BJ (cell line): ENCODE data around the gene CLEC14A. TPM values are rescaled to one million over a fixed set of nuclear protein-coding genes. Genes with fewer than 3 reads are reported as not detected.
A peak's percentile ranks its signal among the peaks of the same experiment; 100 is the strongest.

Experiments
- CTCF ChIA-PET: fragments of 350-600 bp; formaldehyde crosslinking; extraction: SDS; loops from one replicate; lab custom pipeline; 2021; ENCODE audit warnings: antibody characterized with exemption, inconsistent platforms; lab: Yijun Ruan, JAX
- POLR2A ChIA-PET: fragments of 300-600 bp; sonication (Branson Sonifier 250); formaldehyde crosslinking; extraction: SDS; loops from one replicate; lab custom pipeline; 2021; ENCODE audit warnings: antibody characterized with exemption; lab: Charles Lee
- DNase-seq: peaks from one replicate; pipeline ENCODE4 v3.0.0-alpha.2; 2011; ENCODE audit warnings: low read depth
- H3K27me3 ChIP-seq: 2 replicates; pipeline ENCODE4 v1.6.0; 2011; ENCODE audit warnings: low read length; ENCODE audit not compliant: control insufficient read depth, insufficient read depth
- H3K36me3 ChIP-seq: 2 replicates; pipeline ENCODE4 v1.5.1; 2011; ENCODE audit warnings: low read length; ENCODE audit not compliant: control insufficient read depth, insufficient read depth
- H3K4me3 ChIP-seq: 2 replicates; pipeline ENCODE4 v1.5.1; 2011; ENCODE audit warnings: low read depth, mild to moderate bottlenecking, control low read depth, low read length
- polyA plus RNA-seq: library from polyadenylated mRNA; depleted of rRNA; stranded (reverse); fragments of >200 nt; gene quantifications from 2 replicates; pipeline ENCODE4 v1.2.3, GENCODE V29; 2011
- TF ChIP-seq, protein P1 (sequence below): IDR thresholded peaks from 2 replicates; pipeline ENCODE4 v1.5.1; 2011; ENCODE audit warnings: low read depth, mild to moderate bottlenecking, control low read depth, inconsistent platforms, low read length, moderate library complexity; ENCODE audit not compliant: insufficient read depth

CLEC14A gene
- polyA plus RNA-seq, 1 experiment = 0.23 TPM

DNA sequence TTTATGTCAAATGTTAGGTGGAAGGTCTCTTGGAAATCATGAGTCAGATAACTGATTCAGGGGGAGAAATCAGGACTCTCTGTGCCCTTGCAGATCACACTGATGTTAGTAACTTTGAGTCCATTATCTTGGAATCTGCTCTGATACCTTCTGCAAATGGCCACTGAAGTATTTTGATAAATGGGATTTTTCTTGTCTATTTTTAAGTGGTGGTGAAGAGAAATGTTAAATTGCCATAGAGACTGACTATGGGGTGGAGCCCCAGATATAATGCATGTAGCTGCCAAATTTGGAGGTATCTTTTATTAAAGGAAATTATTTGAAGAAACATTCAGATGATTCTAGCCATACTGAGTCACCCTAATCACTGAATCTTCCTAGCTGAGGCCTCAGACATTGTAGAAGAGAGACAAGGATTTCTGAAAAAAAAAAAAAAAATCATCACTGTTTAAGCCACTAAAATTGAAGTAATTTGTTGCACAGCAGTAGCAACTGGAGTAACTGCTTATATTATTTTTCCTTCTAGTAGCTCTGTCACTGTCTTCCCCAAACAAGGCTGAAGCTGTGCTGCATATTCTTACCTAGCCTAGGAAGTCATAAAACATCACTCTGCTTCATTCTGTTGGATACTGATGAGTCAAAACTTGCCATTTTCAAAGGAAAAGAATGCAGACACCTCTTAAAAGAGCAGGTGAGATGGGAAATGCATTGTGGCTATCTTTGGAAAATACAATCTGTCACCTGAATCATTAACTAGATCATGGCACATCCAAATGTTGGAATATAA, 36.0 kb upstream of the CLEC14A start:
- H3K36me3 ChIP-seq = no peaks in the 10 kb centered on the region
- no peak for DNase-seq
- no peaks in the 10 kb centered on the region for H3K27me3 ChIP-seq
- POLR2A ChIA-PET = no interaction called here
- CTCF ChIA-PET = interaction anchor here (1.0 to 1.4 kb wide), 2 partner anchors 11 to 81 kb away, joined by 3 to 4 read pairs; no protein-coding TSS in a partner anchor
- TF ChIP-seq, protein P1, sequence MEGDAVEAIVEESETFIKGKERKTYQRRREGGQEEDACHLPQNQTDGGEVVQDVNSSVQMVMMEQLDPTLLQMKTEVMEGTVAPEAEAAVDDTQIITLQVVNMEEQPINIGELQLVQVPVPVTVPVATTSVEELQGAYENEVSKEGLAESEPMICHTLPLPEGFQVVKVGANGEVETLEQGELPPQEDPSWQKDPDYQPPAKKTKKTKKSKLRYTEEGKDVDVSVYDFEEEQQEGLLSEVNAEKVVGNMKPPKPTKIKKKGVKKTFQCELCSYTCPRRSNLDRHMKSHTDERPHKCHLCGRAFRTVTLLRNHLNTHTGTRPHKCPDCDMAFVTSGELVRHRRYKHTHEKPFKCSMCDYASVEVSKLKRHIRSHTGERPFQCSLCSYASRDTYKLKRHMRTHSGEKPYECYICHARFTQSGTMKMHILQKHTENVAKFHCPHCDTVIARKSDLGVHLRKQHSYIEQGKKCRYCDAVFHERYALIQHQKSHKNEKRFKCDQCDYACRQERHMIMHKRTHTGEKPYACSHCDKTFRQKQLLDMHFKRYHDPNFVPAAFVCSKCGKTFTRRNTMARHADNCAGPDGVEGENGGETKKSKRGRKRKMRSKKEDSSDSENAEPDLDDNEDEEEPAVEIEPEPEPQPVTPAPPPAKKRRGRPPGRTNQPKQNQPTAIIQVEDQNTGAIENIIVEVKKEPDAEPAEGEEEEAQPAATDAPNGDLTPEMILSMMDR = no peak
- no peak overlapping the region for H3K4me3 ChIP-seq

DNA sequence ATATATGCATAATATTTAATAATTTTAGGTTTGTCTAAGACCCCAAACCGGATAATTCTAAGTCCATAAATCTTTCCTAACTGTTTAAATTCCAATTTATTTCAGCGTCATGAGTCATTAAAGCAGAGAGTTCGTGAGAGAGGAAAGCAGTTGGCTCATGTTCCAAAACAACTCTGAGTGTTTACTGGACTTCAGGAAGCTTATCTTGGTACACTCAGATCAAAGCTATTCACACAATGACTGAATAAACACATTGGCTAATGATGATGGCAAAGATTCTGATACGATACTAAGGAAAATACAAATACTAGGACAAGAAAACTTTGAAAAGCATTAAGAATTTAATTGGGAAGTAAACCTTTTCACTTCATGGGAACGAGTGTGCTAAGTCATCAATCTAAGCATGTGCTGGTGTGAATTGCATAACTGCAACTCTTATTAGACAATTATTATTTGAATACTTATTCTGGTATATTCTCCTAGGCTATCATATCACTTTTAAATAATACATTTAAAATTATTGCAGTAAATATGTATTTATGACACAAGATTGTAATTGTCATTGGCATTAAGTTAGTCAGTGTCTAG, 34.8 kb upstream of the CLEC14A start:
- no peak overlapping the region for H3K4me3 ChIP-seq
- ChIA-PET POLR2A (no interaction called here), CTCF (interaction anchor here (0.7 to 1.0 kb wide), 3 partner anchors 15 to 309 kb away, joined by 3 read pairs; no protein-coding TSS in a partner anchor)
- H3K27me3 ChIP-seq = no peaks in the 10 kb centered on the region
- no peaks in the 10 kb centered on the region for H3K36me3 ChIP-seq
- peak; percentile 71 for DNase-seq
- TF ChIP-seq, protein P1 = no peak

DNA sequence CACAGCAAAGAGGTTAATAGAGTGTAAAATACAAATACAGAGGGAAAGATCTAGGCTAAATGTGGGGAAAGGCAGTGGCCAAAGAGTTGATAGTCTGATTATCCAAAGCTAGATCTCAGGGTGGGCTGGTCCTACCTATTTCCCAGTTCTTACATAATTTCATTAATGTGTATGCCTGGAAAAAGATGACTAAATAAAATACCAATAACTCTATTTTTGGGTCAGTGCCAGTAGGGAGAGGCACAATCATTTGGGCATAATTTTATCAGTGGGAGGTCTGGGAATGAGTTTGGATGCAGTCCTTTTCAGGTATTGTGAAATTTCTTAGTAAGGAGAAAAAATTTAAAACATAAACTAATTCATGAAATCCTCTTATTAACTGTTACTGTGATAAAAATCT, 30.6 kb upstream of the CLEC14A start:
- Histone ChIP-seq H3K4me3 (no peak overlapping the region), H3K36me3 (no peaks in the 10 kb centered on the region), H3K27me3 (no peaks in the 10 kb centered on the region)
- CTCF ChIA-PET = no interaction called here
- DNase-seq = no peak
- POLR2A ChIA-PET = no interaction called here
- TF ChIP-seq, protein P1 = no peak

DNA sequence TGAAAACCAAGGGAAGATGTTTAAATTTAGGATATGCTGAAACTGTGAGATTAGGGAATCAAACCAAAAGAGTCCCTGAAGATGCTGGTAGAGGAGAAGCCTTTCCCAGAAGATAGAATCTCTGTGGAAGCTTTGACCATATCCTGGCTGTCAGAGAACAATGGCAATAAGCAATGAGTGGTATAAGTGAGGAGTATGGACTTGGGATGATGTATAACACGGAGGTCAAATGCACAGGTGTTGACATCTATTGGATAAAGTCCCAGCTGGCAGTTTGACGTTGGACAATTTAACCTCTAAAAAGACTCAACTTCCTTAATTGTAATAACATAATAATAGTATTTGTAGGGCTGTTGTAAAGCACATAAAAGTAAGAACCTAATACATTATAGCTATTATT, 30.1 kb upstream of the CLEC14A start:
- ChIA-PET CTCF (no interaction called here), POLR2A (no interaction called here)
- no peak for DNase-seq
- TF ChIP-seq, protein P1 = no peak
- Histone ChIP-seq H3K4me3 (no peak overlapping the region), H3K27me3 (no peaks in the 10 kb centered on the region), H3K36me3 (no peaks in the 10 kb centered on the region)

DNA sequence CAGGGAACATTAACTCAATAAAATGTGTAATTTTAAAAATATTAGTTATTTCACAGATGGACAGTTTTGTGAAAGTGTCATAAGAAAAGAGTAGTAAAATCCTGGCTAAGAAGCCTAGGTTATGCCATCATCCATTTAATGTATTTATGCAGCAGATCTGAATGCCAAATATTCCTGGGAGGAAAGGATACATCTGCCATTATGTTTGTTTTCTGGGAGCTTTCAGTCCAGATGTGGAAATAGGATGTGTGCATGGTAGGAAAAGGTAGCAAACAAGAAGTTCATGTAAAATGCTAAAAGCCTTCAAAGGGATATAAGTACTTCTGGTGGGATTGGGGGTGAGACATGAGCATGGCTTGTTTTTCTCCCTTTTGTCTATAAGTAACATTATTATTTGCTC, 27.0 kb upstream of the CLEC14A start:
- ChIA-PET POLR2A (no interaction called here), CTCF (no interaction called here)
- DNase-seq = no peak
- TF ChIP-seq, protein P1 = no peak
- no peak overlapping the region for H3K4me3 ChIP-seq
- no peaks in the 10 kb centered on the region for H3K27me3 ChIP-seq
- H3K36me3 ChIP-seq = no peaks in the 10 kb centered on the region
